ENCODE results near the gene FAM13A. TPM values are rescaled to one million over a fixed set of nuclear protein-coding genes. Genes with fewer than 3 reads are reported as not detected.

FAM13A gene
- total and polyA plus RNA-seq, 2 of the 4 experiments (the other 2 are of a cell fraction) = 13.1 to 22.0 TPM

DNA sequence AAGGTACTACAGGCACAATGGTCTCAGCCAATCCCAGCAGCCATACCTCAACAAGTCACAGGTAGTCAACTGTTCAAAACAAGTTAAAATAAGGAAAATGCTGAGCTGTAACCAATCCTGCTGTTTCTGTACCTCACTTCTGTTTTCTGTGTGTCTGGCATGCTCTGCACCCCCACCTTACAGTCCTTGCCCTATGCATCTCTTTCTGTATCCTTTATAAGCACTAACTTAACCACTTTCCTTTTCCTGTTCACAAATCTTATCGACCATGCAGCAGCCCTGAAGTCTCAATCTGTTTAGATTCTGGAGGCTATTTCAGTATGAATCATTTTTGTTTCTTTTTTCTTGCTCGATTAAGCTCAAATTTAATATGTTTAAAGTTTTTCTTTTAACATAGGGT lies 12.5 kb upstream of the FAM13A start:
- TF ChIP-seq, protein P1, sequence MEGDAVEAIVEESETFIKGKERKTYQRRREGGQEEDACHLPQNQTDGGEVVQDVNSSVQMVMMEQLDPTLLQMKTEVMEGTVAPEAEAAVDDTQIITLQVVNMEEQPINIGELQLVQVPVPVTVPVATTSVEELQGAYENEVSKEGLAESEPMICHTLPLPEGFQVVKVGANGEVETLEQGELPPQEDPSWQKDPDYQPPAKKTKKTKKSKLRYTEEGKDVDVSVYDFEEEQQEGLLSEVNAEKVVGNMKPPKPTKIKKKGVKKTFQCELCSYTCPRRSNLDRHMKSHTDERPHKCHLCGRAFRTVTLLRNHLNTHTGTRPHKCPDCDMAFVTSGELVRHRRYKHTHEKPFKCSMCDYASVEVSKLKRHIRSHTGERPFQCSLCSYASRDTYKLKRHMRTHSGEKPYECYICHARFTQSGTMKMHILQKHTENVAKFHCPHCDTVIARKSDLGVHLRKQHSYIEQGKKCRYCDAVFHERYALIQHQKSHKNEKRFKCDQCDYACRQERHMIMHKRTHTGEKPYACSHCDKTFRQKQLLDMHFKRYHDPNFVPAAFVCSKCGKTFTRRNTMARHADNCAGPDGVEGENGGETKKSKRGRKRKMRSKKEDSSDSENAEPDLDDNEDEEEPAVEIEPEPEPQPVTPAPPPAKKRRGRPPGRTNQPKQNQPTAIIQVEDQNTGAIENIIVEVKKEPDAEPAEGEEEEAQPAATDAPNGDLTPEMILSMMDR (conservative IDR thresholded peaks at IDR 0.05; ENCODE audit: low read depth, low read length) = no peak
- TF ChIP-seq, protein P2, sequence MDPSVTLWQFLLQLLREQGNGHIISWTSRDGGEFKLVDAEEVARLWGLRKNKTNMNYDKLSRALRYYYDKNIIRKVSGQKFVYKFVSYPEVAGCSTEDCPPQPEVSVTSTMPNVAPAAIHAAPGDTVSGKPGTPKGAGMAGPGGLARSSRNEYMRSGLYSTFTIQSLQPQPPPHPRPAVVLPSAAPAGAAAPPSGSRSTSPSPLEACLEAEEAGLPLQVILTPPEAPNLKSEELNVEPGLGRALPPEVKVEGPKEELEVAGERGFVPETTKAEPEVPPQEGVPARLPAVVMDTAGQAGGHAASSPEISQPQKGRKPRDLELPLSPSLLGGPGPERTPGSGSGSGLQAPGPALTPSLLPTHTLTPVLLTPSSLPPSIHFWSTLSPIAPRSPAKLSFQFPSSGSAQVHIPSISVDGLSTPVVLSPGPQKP (IDR thresholded peaks at IDR 0.05; ENCODE audit: borderline replicate concordance, low read depth, low read length) = no peak
- TF ChIP-seq SMC3 (IDR thresholded peaks at IDR 0.05; ENCODE audit: low read depth, low read length) (no peak), MAZ (IDR thresholded peaks at IDR 0.05; ENCODE audit: borderline replicate concordance, low read depth, low read length) (no peak), POLR2A (IDR thresholded peaks at IDR 0.05; ENCODE audit: low read depth, low read length) (no peak), NFE2L2 (IDR thresholded peaks at IDR 0.05; ENCODE audit: low read depth, low read length) (no peak), MXI1 (IDR thresholded peaks at IDR 0.05; ENCODE audit: borderline replicate concordance, low read depth, low read length) (no peak), RFX5 (IDR thresholded peaks at IDR 0.05; ENCODE audit: low read depth, low read length) (no peak), RAD21 (IDR thresholded peaks at IDR 0.05; ENCODE audit: low read length) (no peak), FOS (IDR thresholded peaks at IDR 0.05; ENCODE audit: low read depth, low read length) (no peak), RCOR1 (IDR thresholded peaks at IDR 0.05; ENCODE audit: insufficient replicate concordance, low read length) (no peak), MAFK (IDR thresholded peaks at IDR 0.05; ENCODE audit: low read depth, low read length) (no peak), CEBPB (IDR thresholded peaks at IDR 0.05; ENCODE audit: low read depth, low read length) (no peak), BHLHE40 (IDR thresholded peaks at IDR 0.05; ENCODE audit: low read depth, low read length) (no peak), CHD1 (IDR thresholded peaks at IDR 0.05; ENCODE audit: low read depth, low read length) (no peak)
- TF ChIP-seq, protein P3, sequence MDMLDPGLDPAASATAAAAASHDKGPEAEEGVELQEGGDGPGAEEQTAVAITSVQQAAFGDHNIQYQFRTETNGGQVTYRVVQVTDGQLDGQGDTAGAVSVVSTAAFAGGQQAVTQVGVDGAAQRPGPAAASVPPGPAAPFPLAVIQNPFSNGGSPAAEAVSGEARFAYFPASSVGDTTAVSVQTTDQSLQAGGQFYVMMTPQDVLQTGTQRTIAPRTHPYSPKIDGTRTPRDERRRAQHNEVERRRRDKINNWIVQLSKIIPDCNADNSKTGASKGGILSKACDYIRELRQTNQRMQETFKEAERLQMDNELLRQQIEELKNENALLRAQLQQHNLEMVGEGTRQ (IDR thresholded peaks at IDR 0.05; ENCODE audit: low read depth, low read length) = no peak
- POLR2A ChIA-PET (ENCODE audit: unreplicated experiment) = no interaction called here
- H3K23ac ChIP-seq (ENCODE audit: low read depth, low read length) = no peak overlapping the region
- H3K18ac ChIP-seq (ENCODE audit: low read depth, low read length) = no peak overlapping the region
- no peak overlapping the region for H3K4me3 ChIP-seq (ENCODE audit: insufficient read depth, low read depth, low read length)
- H4K5ac ChIP-seq (ENCODE audit: low read depth, low read length) = no peak overlapping the region
- no peaks in the 10 kb centered on the region for H3K9me3 ChIP-seq (ENCODE audit: control insufficient read depth, insufficient read depth, low read length)
- no peak overlapping the region for H2AK5ac ChIP-seq (ENCODE audit: low read depth, low read length)
- no peak overlapping the region for H2BK20ac ChIP-seq (ENCODE audit: low read depth, low read length)
- H3K79me1 ChIP-seq (ENCODE audit: low read depth in 1 of 2, low read length in 2 of 2) = no peaks in the 10 kb centered on the region
- H4K20me1 ChIP-seq (ENCODE audit: insufficient read depth, low read length) = no peaks in the 10 kb centered on the region
- no peak overlapping the region for H3K56ac ChIP-seq (ENCODE audit: extremely low read depth, insufficient read depth, low read length)
- dilution Hi-C loops (cut with HindIII; ENCODE audit: low sequenced_read_pairs, unreplicated experiment) (no loop called here), intact Hi-C loops (cut with micrococcal nuclease) (no loop called here), in situ Hi-C loops (cut with MboI; ENCODE audit: low sequenced_read_pairs) (no loop called here)
- BruUV-seq (replicated peaks) = no TSS peak
- no peak overlapping the region for H3K14ac ChIP-seq (replicated peaks; ENCODE audit: low read depth, low read length)
- no peak overlapping the region for H2AK9ac ChIP-seq (replicated peaks; ENCODE audit: low read depth, low read length, poor library complexity)
- H3K4me1 ChIP-seq (ENCODE audit: control insufficient read depth, insufficient read depth, low read length) = no peaks in the 10 kb centered on the region
- H4K91ac ChIP-seq (ENCODE audit: insufficient read depth, low read depth, low read length) = no peak overlapping the region
- no peaks in the 10 kb centered on the region for H3K9me1 ChIP-seq (ENCODE audit: insufficient read depth, low read length)
- H3K36me3 ChIP-seq (ENCODE audit: control insufficient read depth, insufficient read depth, low read length) = no peaks in the 10 kb centered on the region
- no peak overlapping the region for H3K9ac ChIP-seq (ENCODE audit: low read depth, low read length)
- 0 out of 2 replicates have a peak overlapping the region, but pooled peaks have one; percentile 31 for H3K4me2 ChIP-seq (ENCODE audit: low read depth, low read length)
- CTCF ChIA-PET = no interaction called here
- no peak overlapping the region for H4K8ac ChIP-seq (ENCODE audit: low read depth in 2 of 2, low read length in 2 of 2)
- DNase-seq = no peak
- H2AFZ ChIP-seq (replicated peaks; ENCODE audit: low read length, poor library complexity) = no peak overlapping the region
- peaks cover 11% of the 10 kb centered on the region for H3K27me3 ChIP-seq (ENCODE audit: control insufficient read depth, insufficient read depth, low read length)
- H3K4ac ChIP-seq (ENCODE audit: low read depth, low read length) = no peak overlapping the region
- no peak overlapping the region for H2BK120ac ChIP-seq (ENCODE audit: low read depth, low read length)
- no peak overlapping the region for H3K27ac ChIP-seq (ENCODE audit: insufficient read depth, low read length)
- no peak for ATAC-seq (ENCODE audit: low read depth)
- H2BK5ac ChIP-seq (ENCODE audit: low read depth, low read length, poor library complexity, severe bottlenecking) = no peak overlapping the region
- H2BK15ac ChIP-seq (ENCODE audit: low read depth, low read length) = no peak overlapping the region
- WGBS, 2 experiments (ENCODE audit: extremely low coverage in 2 of 2, insufficient read length in 1 of 2) = no CpG with 5 or more reads among the region's 2 CpGs

Data from IMR-90 (cell line).